GM10266 (cell line): ENCODE results near the gene ARID4A.

Experiments
- DNase-seq: peaks from one replicate; pipeline ENCODE4 v3.0.0; 2012; ENCODE audit errors: extremely low spot score
- TF ChIP-seq, protein P1 (sequence below): IDR thresholded peaks from 2 replicates; pipeline ENCODE4 v1.5.1; 2012; ENCODE audit warnings: mild to moderate bottlenecking, low read depth; ENCODE audit not compliant: control insufficient read depth, insufficient read depth; ENCODE audit errors: missing control alignments

Gene ARID4A

GRCh38 chr14:58281969-58282368 lies 16.4 kb upstream of the ARID4A start:
- TF ChIP-seq, protein P1, sequence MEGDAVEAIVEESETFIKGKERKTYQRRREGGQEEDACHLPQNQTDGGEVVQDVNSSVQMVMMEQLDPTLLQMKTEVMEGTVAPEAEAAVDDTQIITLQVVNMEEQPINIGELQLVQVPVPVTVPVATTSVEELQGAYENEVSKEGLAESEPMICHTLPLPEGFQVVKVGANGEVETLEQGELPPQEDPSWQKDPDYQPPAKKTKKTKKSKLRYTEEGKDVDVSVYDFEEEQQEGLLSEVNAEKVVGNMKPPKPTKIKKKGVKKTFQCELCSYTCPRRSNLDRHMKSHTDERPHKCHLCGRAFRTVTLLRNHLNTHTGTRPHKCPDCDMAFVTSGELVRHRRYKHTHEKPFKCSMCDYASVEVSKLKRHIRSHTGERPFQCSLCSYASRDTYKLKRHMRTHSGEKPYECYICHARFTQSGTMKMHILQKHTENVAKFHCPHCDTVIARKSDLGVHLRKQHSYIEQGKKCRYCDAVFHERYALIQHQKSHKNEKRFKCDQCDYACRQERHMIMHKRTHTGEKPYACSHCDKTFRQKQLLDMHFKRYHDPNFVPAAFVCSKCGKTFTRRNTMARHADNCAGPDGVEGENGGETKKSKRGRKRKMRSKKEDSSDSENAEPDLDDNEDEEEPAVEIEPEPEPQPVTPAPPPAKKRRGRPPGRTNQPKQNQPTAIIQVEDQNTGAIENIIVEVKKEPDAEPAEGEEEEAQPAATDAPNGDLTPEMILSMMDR, result no peak
- DNase-seq, result no peak

- TF ChIP-seq, protein P1, result no peak
- no peak for DNase-seq
These were observed 15.3 kb upstream of the ARID4A start for GRCh38 chr14:58282925-58283593.

DNA sequence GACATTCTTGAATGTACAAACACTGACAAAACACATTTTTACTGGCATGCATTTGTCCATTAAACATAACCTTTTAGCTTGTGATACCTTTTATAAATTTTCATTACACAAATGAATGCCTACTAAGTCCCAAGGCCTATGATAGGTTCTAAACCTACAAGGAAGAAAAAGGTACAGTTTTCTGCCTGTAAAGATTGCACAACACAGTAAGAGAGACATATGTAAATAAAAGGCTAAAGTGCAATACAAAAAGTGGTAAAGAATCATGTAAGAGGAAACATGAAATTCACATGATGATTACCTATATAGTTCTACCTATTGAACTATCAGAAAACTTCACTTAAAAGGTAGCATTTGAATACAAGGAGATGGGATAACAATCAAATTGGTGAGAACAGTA lies 14.6 kb upstream of the ARID4A start:
- TF ChIP-seq, protein P1, result no peak
- no peak for DNase-seq

DNA sequence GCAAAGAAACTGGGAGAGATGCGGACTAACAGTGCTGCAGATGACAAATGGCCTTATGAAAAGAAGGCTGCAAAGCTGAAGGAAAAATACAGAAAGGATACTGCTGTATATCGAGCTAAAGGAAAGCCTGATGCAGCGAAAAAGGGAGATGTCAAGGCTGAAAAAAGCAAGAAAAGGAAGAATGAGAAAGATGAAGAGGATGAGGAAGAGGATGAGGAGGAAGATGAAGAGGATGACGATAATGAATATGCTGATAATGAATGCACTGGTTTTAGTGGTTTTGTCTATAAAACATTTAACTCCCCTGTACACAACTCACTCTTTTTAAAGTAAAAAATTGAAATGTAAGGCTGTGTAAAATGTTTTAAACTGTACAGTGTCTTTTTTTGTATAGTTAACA lies 13.2 kb upstream of the ARID4A start:
- TF ChIP-seq, protein P1, result no peak
- DNase-seq, result no peak

DNA sequence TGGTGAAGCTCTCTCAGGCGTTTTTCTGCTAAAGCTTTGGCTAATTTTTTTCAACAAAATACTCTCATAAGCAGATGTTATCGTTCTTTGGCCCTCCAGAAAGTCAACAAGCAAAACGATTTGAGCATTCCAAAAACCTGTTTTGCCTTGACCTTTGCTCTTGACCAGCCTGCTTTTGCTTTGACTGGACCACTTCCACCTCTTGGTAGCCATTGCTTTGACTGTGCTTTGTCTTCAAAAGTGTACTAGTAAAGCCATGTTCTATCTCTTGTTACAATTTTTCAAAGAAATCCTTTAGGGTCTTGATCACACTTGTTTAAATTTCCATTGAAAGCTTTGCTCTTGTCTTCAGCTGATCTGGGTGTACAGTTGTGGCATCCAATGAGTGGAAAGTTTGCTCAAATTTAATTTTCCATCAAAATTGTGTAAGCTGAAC lies 10.7 kb upstream of the ARID4A start:
- no peak for DNase-seq
- TF ChIP-seq, protein P1, result no peak

- DNase-seq, result no peak
- TF ChIP-seq, protein P1, result no peak
These were observed 10.1 kb upstream of the ARID4A start for GRCh38 chr14:58288106-58288792.

DNA sequence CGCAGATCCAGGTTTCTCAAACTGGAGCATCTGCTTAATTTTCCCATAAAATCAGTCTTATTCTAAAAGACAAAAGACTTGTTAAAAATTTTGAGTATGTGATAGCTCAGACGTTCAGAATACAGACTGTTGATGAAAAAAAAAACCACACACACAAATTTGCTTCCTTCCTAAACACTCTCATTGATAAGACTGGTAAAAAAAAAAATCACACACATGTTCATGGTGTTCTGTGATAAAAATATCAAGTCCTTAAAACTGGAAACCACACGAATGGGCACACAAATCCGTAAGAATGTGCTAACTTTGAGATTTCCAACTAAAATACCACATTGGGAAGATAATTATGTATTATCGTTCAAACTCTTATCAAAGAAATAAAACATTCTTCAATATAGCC lies 6.7 kb upstream of the ARID4A start:
- TF ChIP-seq, protein P1, result no peak
- DNase-seq, result no peak
